Activated CD4-positive, CD25-positive, alpha-beta regulatory T cell (primary cell): ENCODE data around the gene ARHGDIG.

ENCODE experiments used
- DNase-seq, 4 experiments: peaks; one replicate each; lab custom pipeline; 2025; lab: John Stamatoyannopoulos, UW

ARHGDIG gene

GRCh38 chr16:280991-281659 is 734 bp downstream of the ARHGDIG start:
- no peak for DNase-seq

GRCh38 chr16:281660-282255 is 1.4 kb downstream of the ARHGDIG start:
- DNase-seq: no peak

- DNase-seq: no peak
These were observed 2.1 kb downstream of the ARHGDIG start for GRCh38 chr16:282491-282890.

- DNase-seq: no peak
These were observed 2.8 kb downstream of the ARHGDIG start, which contains the start of gene PDIA2 for GRCh38 chr16:283033-283805. Gene PDIA2, plus strand, starts transcription at chr16:283164. Its CDS starts 6 bp downstream, at chr16:283170.

GRCh38 chr16:284204-285120 is 4.1 kb downstream of the ARHGDIG start:
- DNase-seq: no peak

GRCh38 chr16:285146-286055 is 5.0 kb downstream of the ARHGDIG start:
- no peak for DNase-seq

GRCh38 chr16:286491-287297 is 6.3 kb downstream of the ARHGDIG start:
- DNase-seq: no peak

- DNase-seq: no peak
These were observed 7.0 kb downstream of the ARHGDIG start for GRCh38 chr16:287298-287811.

GRCh38 chr16:287981-288920 is 7.9 kb downstream of the ARHGDIG start:
- no peak for DNase-seq

- DNase-seq: no peak
These were observed 9.1 kb downstream of the ARHGDIG start for GRCh38 chr16:289395-289997.

GRCh38 chr16:290015-290680 is 9.8 kb downstream of the ARHGDIG start:
- DNase-seq: no peak

GRCh38 chr16:290681-291405 is 10.5 kb downstream of the ARHGDIG start:
- DNase-seq: no peak

- no peak for DNase-seq
These were observed 11.1 kb downstream of the ARHGDIG start for GRCh38 chr16:291539-291938.

- DNase-seq: no peak
These were observed 12.8 kb downstream of the ARHGDIG start for GRCh38 chr16:293043-293775.

GRCh38 chr16:296276-296675 is 15.9 kb downstream of the ARHGDIG start:
- no peak for DNase-seq

GRCh38 chr16:296806-297510 is 16.6 kb downstream of the ARHGDIG start:
- no peak for DNase-seq
